ENCODE results near the gene PTPRB.

GRCh38 chr12:70557583-70558191 is 79.5 kb downstream of the PTPRB start:
- TF ChIP-seq ATF3 (IDR thresholded peaks at IDR 0.05) (no peak), POLR2A (IDR thresholded peaks at IDR 0.05; ENCODE audit: borderline replicate concordance, extremely low read depth, insufficient read depth, insufficient read length) (no peak), CTCF (IDR thresholded peaks at IDR 0.05 in 2 of 3, conservative IDR thresholded peaks at IDR 0.05 in 1 of 3; ENCODE audit: borderline replicate concordance in 1 of 3, insufficient read depth in 1 of 3, low read depth in 2 of 3, low read length in 2 of 3) (no peak), POLR2AphosphoS5 (IDR thresholded peaks at IDR 0.05; ENCODE audit: low read depth, low read length) (no peak), MAX (IDR thresholded peaks at IDR 0.05) (no peak), SRF (IDR thresholded peaks at IDR 0.05; ENCODE audit: low read depth) (no peak), JUND (IDR thresholded peaks at IDR 0.05) (no peak), SIN3A (IDR thresholded peaks at IDR 0.05; ENCODE audit: low read depth) (no peak), REST (IDR thresholded peaks at IDR 0.05; ENCODE audit: low read depth) (no peak)
